Gastroesophageal sphincter (tissue), 3 donors: ENCODE measurements around the gene ZNF146.

ENCODE experiments used
- CTCF ChIP-seq, 4 experiments: fragments of 200-600 bp in 2 of 4; fragments of 450-650 bp in 2 of 4; sonication (generic) in 1 of 4; IDR thresholded peaks; one replicate each; pipeline ENCODE4 v1.5.1; 2017 to 2019; ENCODE audit warnings: antibody characterized with exemption in 4 of 4, mild to moderate bottlenecking in 2 of 4, moderate library complexity in 2 of 4
- EP300 ChIP-seq: sonication (generic); formaldehyde crosslinking; IDR thresholded peaks from one replicate; pipeline ENCODE4 v1.6.1; 2017; ENCODE audit warnings: antibody characterized with exemption, mild to moderate bottlenecking
- POLR2AphosphoS5 ChIP-seq: sonication (generic); formaldehyde crosslinking; IDR thresholded peaks from one replicate; pipeline ENCODE4 v1.6.1; 2017; ENCODE audit warnings: antibody characterized with exemption

- no peak for TF ChIP-seq POLR2AphosphoS5
- no peak for TF ChIP-seq CTCF (IDR thresholded peaks at IDR 0.05)
- TF ChIP-seq EP300: no peak
Observed at GRCh38 chr19:36236946-36237310, 22.0 kb downstream of the ZNF146 start.
